Heart left ventricle (tissue), 16 donors: ENCODE measurements around the gene ERP29. TPM values are rescaled to one million over a fixed set of nuclear protein-coding genes. Genes with fewer than 3 reads are reported as not detected.

Experiments
- ATAC-seq, 4 donors: fragments of 200-7000 bp; cut with Tn5 transposase; one replicate each; pipeline ENCODE4 v1.9.1; 2020 to 2022; ENCODE audit warnings: moderate library complexity in 4 of 4, mild to moderate bottlenecking in 3 of 4, moderate number of reproducible peaks in 1 of 4
- DNase-seq, 5 donors: peaks; one replicate each; pipeline ENCODE4 v3.0.0-alpha.2; 2020
- H3K27ac ChIP-seq, 12 donors: fragments of 200-600 bp; sonication (generic) in 4 of 12; one replicate each; pipeline versions ENCODE4 v1.5.0 to v1.8.0; 2016 to 2022; ENCODE audit warnings: mild to moderate bottlenecking in 2 of 12
- H3K27me3 ChIP-seq, 9 donors: fragments of 200-600 bp; sonication (generic) in 2 of 9; one replicate each; pipeline versions ENCODE4 v1.5.1 to v1.8.0; 2016 to 2022; ENCODE audit warnings: mild to moderate bottlenecking in 3 of 9
- H3K36me3 ChIP-seq, 9 donors: fragments of 200-600 bp; sonication (generic) in 2 of 9; one replicate each; pipeline versions ENCODE4 v1.5.0 to v1.8.0; 2018 to 2022; ENCODE audit warnings: mild to moderate bottlenecking in 2 of 9
- H3K4me1 ChIP-seq, 12 donors: fragments of 200-600 bp; sonication (generic) in 4 of 12; one replicate each; pipeline versions ENCODE4 v1.5.0 to v1.8.0; 2016 to 2022; ENCODE audit warnings: mild to moderate bottlenecking in 3 of 12
- H3K4me3 ChIP-seq, 12 donors: fragments of 200-600 bp; sonication (generic) in 4 of 12; one replicate each; pipeline versions ENCODE4 v1.5.0 to v1.8.0; 2017 to 2022; ENCODE audit warnings: mild to moderate bottlenecking in 9 of 12, moderate library complexity in 4 of 12
- H3K9me3 ChIP-seq, 12 donors: fragments of 200-600 bp; sonication (generic) in 4 of 12; one replicate each; pipeline versions ENCODE4 v1.5.0 to v1.8.0; 2016 to 2022; ENCODE audit warnings: mild to moderate bottlenecking in 1 of 12
- POLR2A ChIP-seq, 2 donors: fragments of 450-650 bp; IDR thresholded peaks; one replicate each; pipeline ENCODE4 v1.6.1; 2017; ENCODE audit warnings: antibody characterized with exemption in 2 of 2, mild to moderate bottlenecking in 2 of 2, moderate library complexity in 2 of 2
- WGBS, 4 donors: extraction: QIAGEN DNeasy Blood & Tissue Kit in 2 of 4; methylation state at CpG; one replicate each; pipeline versions ENCODE4 v1.1.5 to v1.1.7; 2013 to 2018; 5-methylcytosine and 5-hydroxymethylcytosine counted together
- intact Hi-C, 10 donors: fragments of 100-400 bp; cut with DNase I; formaldehyde crosslinking; loops; one replicate each; pipeline versions ENCODE4 v1.11.1 to v1.14.2; 2022
- polyA plus RNA-seq, 2 donors: library from polyadenylated mRNA; stranded (reverse); fragments of 200-250 nt; gene quantifications; one replicate each; pipeline ENCODE4 v1.2.3, GENCODE V29; 2013
- total RNA-seq, 9 donors: library from RNA; depleted of rRNA in 2 of 9; stranded (reverse); fragments of >200 nt in 2 of 9; fragmentation: NEBNext Ultra II Directional in 3 of 9; extraction: Animal tissue kit (Norgen Biotek cat#: 25700) in 3 of 9; gene quantifications; one replicate each; pipeline versions ENCODE4 v1.1.0 to v1.2.4, GENCODE V29; 2016 to 2023
- TF ChIP-seq, protein P1 (sequence below), 12 donors: fragments of 200-600 bp; sonication (generic) in 4 of 12; IDR thresholded peaks; one replicate each; pipeline versions ENCODE4 v1.5.0 to v1.8.0; 2018 to 2022; ENCODE audit warnings: antibody characterized with exemption in 12 of 12, mild to moderate bottlenecking in 5 of 12
- donor health status: ischemic (EF 13 %, LVEDD 7.1; RV severe dilation, severe dysfunction).
- donor health status: healthy with polysubstance abuse.
- donor health status: DM: no; HTN: yes; CAD: no.
- donor health status: DM: no; HTN: no; CAD: no.
- donor health status: ischemic (EF 25% LVEDD 6.9; RV normal size, moderate dysfunction).
- donor health status: ischemic (EF 25% LVEDD 5.7; RV mildly dilated, moderate dysfunction).
- donor health status: healthy.
- donor health status: DM: yes; HTN: yes; CAD: no.
- donor health status: ischemic (EF 35%, LVEDD 5.7; RV mildly dilated, moderate dysfunction).
- donor health status: nonischemic (EF 11% LVEDD 7.7; RV severe dilation, severe dysfunction).
- donor health status: DM: yes; HTN: yes; CAD: no.
- donor health status: PGD.
- donor health status: ischemic (EF 29% LVEDD 5.4; RV normal size, mild dysfunction).
- donor health status: nonischemic (EF 23%, LVEDD 6.1; RV moderate dilation, normal function).

ERP29 gene
- total and polyA plus RNA-seq, 11 donors, result 22.5 to 92.5 (median 55.9) TPM

GRCh38 chr12:112015938-112016337, 2.7 kb downstream of the ERP29 start:
- WGBS, 4 donors, result 96 to 97% (median 97%) methylated on average over 6 of the region's 6 CpGs

DNA sequence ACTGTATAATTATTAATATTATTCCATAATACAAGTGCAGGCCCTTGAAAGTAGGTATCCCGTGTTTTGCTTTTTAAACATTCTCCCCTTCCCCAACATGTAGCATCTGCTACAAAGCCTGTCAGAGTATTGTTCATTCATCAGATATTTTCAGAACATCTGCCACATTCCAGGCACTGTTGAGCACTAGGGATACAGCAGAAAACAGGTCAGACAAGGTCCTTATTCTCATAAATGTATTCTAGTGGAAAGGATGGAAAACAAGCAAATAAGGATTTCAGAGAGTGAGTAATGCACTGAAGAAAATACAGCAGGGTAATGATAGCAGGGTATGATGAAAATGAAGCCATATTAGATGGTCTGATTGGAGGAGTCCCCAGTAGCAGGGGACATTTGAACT, 3.8 kb downstream of the ERP29 start:
- H3K4me3 ChIP-seq, result no peak overlapping the region
- H3K4me1 ChIP-seq, result peaks cover 0 to 37% (median 15%) of the 10 kb centered on the region in 12 donors
- no peak overlapping the region for H3K27ac ChIP-seq
- 79 to 94% (median 89%) methylated on average over 1 of the region's 1 CpG for WGBS, 4 donors
- TF ChIP-seq, protein P1, sequence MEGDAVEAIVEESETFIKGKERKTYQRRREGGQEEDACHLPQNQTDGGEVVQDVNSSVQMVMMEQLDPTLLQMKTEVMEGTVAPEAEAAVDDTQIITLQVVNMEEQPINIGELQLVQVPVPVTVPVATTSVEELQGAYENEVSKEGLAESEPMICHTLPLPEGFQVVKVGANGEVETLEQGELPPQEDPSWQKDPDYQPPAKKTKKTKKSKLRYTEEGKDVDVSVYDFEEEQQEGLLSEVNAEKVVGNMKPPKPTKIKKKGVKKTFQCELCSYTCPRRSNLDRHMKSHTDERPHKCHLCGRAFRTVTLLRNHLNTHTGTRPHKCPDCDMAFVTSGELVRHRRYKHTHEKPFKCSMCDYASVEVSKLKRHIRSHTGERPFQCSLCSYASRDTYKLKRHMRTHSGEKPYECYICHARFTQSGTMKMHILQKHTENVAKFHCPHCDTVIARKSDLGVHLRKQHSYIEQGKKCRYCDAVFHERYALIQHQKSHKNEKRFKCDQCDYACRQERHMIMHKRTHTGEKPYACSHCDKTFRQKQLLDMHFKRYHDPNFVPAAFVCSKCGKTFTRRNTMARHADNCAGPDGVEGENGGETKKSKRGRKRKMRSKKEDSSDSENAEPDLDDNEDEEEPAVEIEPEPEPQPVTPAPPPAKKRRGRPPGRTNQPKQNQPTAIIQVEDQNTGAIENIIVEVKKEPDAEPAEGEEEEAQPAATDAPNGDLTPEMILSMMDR (IDR thresholded peaks at IDR 0.05), result no peak
- TF ChIP-seq POLR2A (IDR thresholded peaks at IDR 0.05), result no peak
- peaks cover 0 to 61% (median 43%) of the 10 kb centered on the region in 9 donors for H3K36me3 ChIP-seq
- no peaks in the 10 kb centered on the region for H3K27me3 ChIP-seq
- no peak for ATAC-seq
- intact Hi-C loops, result loop anchor here in 1 of 10 donors (10.0 kb wide), 1 partner anchor 108 kb away; the partner anchor contains the start of gene TRAFD1
- no peak for DNase-seq
- H3K9me3 ChIP-seq, result no peaks in the 10 kb centered on the region

More at GRCh38 chr12:112015938-112016337, 2.7 kb downstream of the ERP29 start:
- Histone ChIP-seq H3K27ac (no peak overlapping the region), H3K4me3 (no peak overlapping the region), H3K27me3 (no peaks in the 10 kb centered on the region), H3K9me3 (no peaks in the 10 kb centered on the region), H3K36me3 (peaks cover 0 to 51% (median 34%) of the 10 kb centered on the region in 9 donors), H3K4me1 (peaks cover 0 to 48% (median 25%) of the 10 kb centered on the region in 12 donors)
- intact Hi-C loops, result loop anchor here in 1 of 10 donors (10.0 kb wide), 1 partner anchor 109 kb away; the partner anchor contains the start of gene TRAFD1
- TF ChIP-seq, protein P1 (IDR thresholded peaks at IDR 0.05), result no peak
- TF ChIP-seq POLR2A (IDR thresholded peaks at IDR 0.05), result no peak
- no peak for ATAC-seq
- DNase-seq, result no peak

- Histone ChIP-seq H3K27me3 (no peaks in the 10 kb centered on the region), H3K4me1 (peaks cover 0 to 30% (median 11%) of the 10 kb centered on the region in 12 donors), H3K4me3 (no peak overlapping the region), H3K36me3 (peaks cover 0 to 77% (median 60%) of the 10 kb centered on the region in 9 donors), H3K27ac (no peak overlapping the region), H3K9me3 (no peaks in the 10 kb centered on the region)
- DNase-seq (no peak), ATAC-seq (no peak)
- intact Hi-C loops, result loop anchor here in 1 of 10 donors (10.0 kb wide), 1 partner anchor 106 kb away; the partner anchor contains the start of gene TRAFD1
- TF ChIP-seq, protein P1 (IDR thresholded peaks at IDR 0.05), result no peak
- TF ChIP-seq POLR2A (IDR thresholded peaks at IDR 0.05), result no peak
- WGBS, 4 donors, result 89 to 97% (median 92%) methylated on average over 2 of the region's 2 CpGs
These were observed 5.5 kb downstream of the ERP29 start for GRCh38 chr12:112018571-112019237.

DNA sequence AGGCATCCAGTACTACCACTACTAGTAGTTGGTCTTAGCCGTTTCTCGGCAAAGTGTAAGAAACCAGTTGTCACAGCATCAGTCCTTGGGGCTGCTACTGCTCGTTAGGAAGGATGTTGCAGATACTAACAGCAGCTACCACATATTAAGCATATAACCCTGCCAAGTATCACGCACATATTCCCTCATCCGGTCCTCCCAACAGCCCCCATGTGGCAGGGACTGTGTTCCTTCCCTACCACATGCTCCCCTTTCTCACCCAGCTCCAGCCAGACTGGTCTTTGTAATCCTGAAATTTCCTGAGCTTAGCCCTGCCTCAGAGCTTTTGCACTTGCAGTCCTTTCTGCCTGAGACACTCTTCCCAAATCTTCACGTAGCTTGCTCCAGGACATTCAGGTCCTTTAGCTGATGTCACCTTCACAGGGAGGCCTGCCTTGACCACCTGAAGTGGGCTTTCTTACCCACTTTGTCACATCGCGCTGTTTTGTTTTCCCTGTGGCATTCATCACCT, 7.8 kb downstream of the ERP29 start:
- ATAC-seq (no peak), DNase-seq (no peak)
- WGBS, 4 donors, result 86 to 89% (median 87%) methylated on average over 8 of the region's 8 CpGs
- H3K4me3 ChIP-seq, result no peak overlapping the region
- no peaks in the 10 kb centered on the region for H3K27me3 ChIP-seq
- intact Hi-C loops, result no loop called here
- H3K36me3 ChIP-seq, result peaks cover 0 to 87% (median 73%) of the 10 kb centered on the region in 9 donors
- TF ChIP-seq, protein P1 (IDR thresholded peaks at IDR 0.05), result no peak
- TF ChIP-seq POLR2A (IDR thresholded peaks at IDR 0.05), result no peak
- no peak overlapping the region for H3K27ac ChIP-seq
- H3K4me1 ChIP-seq, result peaks cover 0 to 16% (median 0%) of the 10 kb centered on the region in 12 donors
- H3K9me3 ChIP-seq, result no peaks in the 10 kb centered on the region
